HG03457 (cell line): ENCODE measurements around the gene R3HDM2.

Experiments used
- ATAC-seq: cut with Tn5 transposase; IDR thresholded peaks from one replicate; pipeline ENCODE4 v1.9.1; 2021; ENCODE audit warnings: moderate number of reproducible peaks; ENCODE audit not compliant: unreplicated experiment

Gene R3HDM2

GRCh38 chr12:57208631-57209282 is 222.1 kb downstream of the R3HDM2 start:
- no peak for ATAC-seq

- ATAC-seq, result no peak
These were observed 222.9 kb downstream of the R3HDM2 start for GRCh38 chr12:57207731-57208630.

GRCh38 chr12:57205931-57206330 is 224.9 kb downstream of the R3HDM2 start:
- ATAC-seq, result no peak

- no peak for ATAC-seq
These were observed 225.7 kb downstream of the R3HDM2 start for GRCh38 chr12:57205186-57205585.

- no peak for ATAC-seq
These were observed 226.4 kb downstream of the R3HDM2 start for GRCh38 chr12:57204454-57204853.

GRCh38 chr12:57203791-57204190 is 227.1 kb downstream of the R3HDM2 start:
- no peak for ATAC-seq
